C4-2B (cell line): ENCODE results near the gene ATP9A.
A peak's percentile ranks its signal among the peaks of the same experiment; 100 is the strongest.

ENCODE experiments used
- CTCF ChIP-seq: fragments of 450-650 bp; conservative IDR thresholded peaks from 2 replicates; pipeline ENCODE4 v1.5.1; 2017; ENCODE audit warnings: mild to moderate bottlenecking
- ZFX ChIP-seq: fragments of 450-650 bp; IDR thresholded peaks from 2 replicates; pipeline ENCODE4 v1.6.1; 2017

- TF ChIP-seq CTCF (peak; percentile 88), ZFX (no peak)
Observed at GRCh38 chr20:51639206-51639832, 128.9 kb downstream of the ATP9A start.
